Fibroblast of lung (primary cell): ENCODE results near the gene ATG7. TPM values are rescaled to one million over a fixed set of nuclear protein-coding genes. Genes with fewer than 3 reads are reported as not detected.

ENCODE experiments used
- DNase-seq, 2 donors: peaks; one replicate each; pipeline versions ENCODE4 v3.0.0 to v3.0.0-alpha.2; 2010; ENCODE audit warnings: low read depth in 2 of 2
- H2AFZ ChIP-seq: 2 replicates; pipeline ENCODE4 v1.5.1; 2012; ENCODE audit warnings: low read length, control low read depth, inconsistent platforms
- H3K27ac ChIP-seq: 2 replicates; pipeline ENCODE4 v1.5.1; 2011; ENCODE audit warnings: low read length, control low read depth; ENCODE audit not compliant: insufficient read depth
- H3K27me3 ChIP-seq: 2 replicates; pipeline ENCODE4 v1.5.1; 2011; ENCODE audit warnings: mild to moderate bottlenecking, low read length; ENCODE audit not compliant: control insufficient read depth, insufficient read depth
- H3K36me3 ChIP-seq: 2 replicates; pipeline ENCODE4 v1.5.1; 2011; ENCODE audit warnings: low read length; ENCODE audit not compliant: control insufficient read depth, insufficient read depth
- H3K4me1 ChIP-seq: 2 replicates; pipeline ENCODE4 v1.5.1; 2011; ENCODE audit warnings: low read length; ENCODE audit not compliant: control insufficient read depth, insufficient read depth; ENCODE audit errors: extremely low read depth
- H3K4me2 ChIP-seq: 2 replicates; pipeline ENCODE4 v1.5.1; 2011; ENCODE audit warnings: low read length, control low read depth; ENCODE audit not compliant: insufficient read depth; ENCODE audit errors: extremely low read depth
- H3K4me3 ChIP-seq, 4 experiments: fragments of 200-600 bp in 1 of 4; sonication (generic) in 1 of 4; replicated peaks in 1 of 4; 2 replicates each; pipeline ENCODE4 v1.5.1; 2011 to 2016; ENCODE audit warnings: low read length in 4 of 4, low read depth in 3 of 4, mild to moderate bottlenecking in 3 of 4, control low read depth in 2 of 4, inconsistent platforms in 1 of 4, mixed read lengths in 1 of 4; ENCODE audit not compliant: insufficient read depth in 1 of 4; ENCODE audit errors: control extremely low read depth in 1 of 4
- H3K79me2 ChIP-seq: 2 replicates; pipeline ENCODE4 v1.5.1; 2012; ENCODE audit warnings: mild to moderate bottlenecking, low read length, inconsistent platforms; ENCODE audit not compliant: control insufficient read depth, insufficient read depth
- H3K9ac ChIP-seq: 2 replicates; pipeline ENCODE4 v1.5.1; 2011; ENCODE audit warnings: mild to moderate bottlenecking, low read length, control low read depth; ENCODE audit not compliant: insufficient read depth
- H3K9me3 ChIP-seq: 2 replicates; pipeline ENCODE4 v1.5.1; 2012; ENCODE audit warnings: low read depth, low read length; ENCODE audit not compliant: control insufficient read depth, insufficient read depth
- H4K20me1 ChIP-seq: 2 replicates; pipeline ENCODE4 v1.5.1; 2011; ENCODE audit warnings: low read length; ENCODE audit not compliant: control insufficient read depth, insufficient read depth; ENCODE audit errors: extremely low read depth
- EZH2 ChIP-seq: IDR thresholded peaks from 2 replicates; pipeline ENCODE4 v1.5.1; 2012; ENCODE audit warnings: low read length, control low read depth, mild to moderate bottlenecking; ENCODE audit errors: missing control alignments
- polyA plus RNA-seq, 2 donors: library from polyadenylated mRNA; depleted of rRNA in 1 of 2; stranded (reverse) in 1 of 2; unstranded in 1 of 2; fragments of >200 nt; gene quantifications; 2 replicates each; pipeline ENCODE4 v1.2.1, GENCODE V29; 2011 to 2012; ENCODE audit warnings: missing spikeins in 1 of 2
- total RNA-seq: library from RNA; depleted of rRNA; stranded (reverse); fragments of >200 nt; gene quantifications from 2 replicates; pipeline ENCODE4 v1.2.1, GENCODE V29; 2014
- TF ChIP-seq, protein P1 (sequence below), 2 donors: IDR thresholded peaks in 1 of 2; conservative IDR thresholded peaks in 1 of 2; 1 replicate in 1 of 2; 2 replicates in 1 of 2; pipeline ENCODE4 v1.5.1; 2011 to 2012; ENCODE audit warnings: low read length in 2 of 2, control low read depth in 1 of 2, inconsistent platforms in 1 of 2, low read depth in 1 of 2, mild to moderate bottlenecking in 1 of 2

Gene ATG7
- total and polyA plus RNA-seq, 2 donors (not counting 1 experiment from before 2014, with no cell fraction given): 50.8 to 56.5 TPM

DNA sequence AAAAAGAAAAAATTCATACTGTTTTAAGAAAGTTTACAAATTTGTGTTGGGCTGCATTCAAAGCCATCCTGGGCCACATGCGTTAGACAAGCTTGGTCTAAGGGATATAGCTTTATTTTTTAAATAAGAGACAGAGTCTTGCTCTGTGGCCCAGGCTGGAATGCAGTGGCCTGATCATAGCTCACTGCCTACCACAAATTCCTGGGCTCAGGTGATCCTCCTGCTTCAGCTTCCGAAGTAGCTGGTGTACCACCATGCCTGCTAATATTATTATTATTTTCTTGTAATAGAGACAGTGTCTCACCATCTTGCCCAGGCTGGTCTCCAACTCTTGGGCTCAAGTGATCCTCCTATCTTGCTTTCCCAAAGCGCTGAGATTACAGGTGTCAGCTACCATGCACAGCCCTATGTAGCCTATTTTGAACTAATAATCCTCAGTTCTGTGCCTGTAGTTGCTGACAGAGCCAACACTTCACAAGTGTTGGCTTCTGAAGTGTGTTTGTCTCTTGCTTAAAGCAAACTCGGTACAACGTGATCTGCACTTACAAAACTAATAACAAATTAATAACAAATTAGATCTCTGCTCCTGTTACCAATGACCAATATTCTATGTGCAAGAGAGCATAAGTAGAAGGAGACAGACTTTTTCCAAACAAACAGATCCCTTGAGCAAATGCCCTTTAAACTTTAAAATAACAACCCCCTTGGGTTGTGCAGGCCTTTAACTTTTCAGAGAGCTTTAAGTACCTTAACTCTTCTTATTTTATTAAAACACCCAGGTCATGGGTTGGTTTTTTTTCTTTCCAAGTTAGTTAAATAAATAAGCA is 236.4 kb downstream of the ATG7 start:
- no peak overlapping the region for H3K9ac ChIP-seq
- peak overlapping the region; percentile 60 for H3K4me2 ChIP-seq
- H3K4me1 ChIP-seq: peaks cover 18% of the 10 kb centered on the region
- H3K27me3 ChIP-seq: no peaks in the 10 kb centered on the region
- no peak for DNase-seq
- peak overlapping the region; percentile 51 for H3K27ac ChIP-seq
- no peaks in the 10 kb centered on the region for H3K36me3 ChIP-seq
- H4K20me1 ChIP-seq: no peaks in the 10 kb centered on the region
- H3K4me3 ChIP-seq: peak overlapping the region in 1 of 4 experiments; percentile 14
- H3K9me3 ChIP-seq: no peaks in the 10 kb centered on the region
- no peak overlapping the region for H2AFZ ChIP-seq
- TF ChIP-seq, protein P1, sequence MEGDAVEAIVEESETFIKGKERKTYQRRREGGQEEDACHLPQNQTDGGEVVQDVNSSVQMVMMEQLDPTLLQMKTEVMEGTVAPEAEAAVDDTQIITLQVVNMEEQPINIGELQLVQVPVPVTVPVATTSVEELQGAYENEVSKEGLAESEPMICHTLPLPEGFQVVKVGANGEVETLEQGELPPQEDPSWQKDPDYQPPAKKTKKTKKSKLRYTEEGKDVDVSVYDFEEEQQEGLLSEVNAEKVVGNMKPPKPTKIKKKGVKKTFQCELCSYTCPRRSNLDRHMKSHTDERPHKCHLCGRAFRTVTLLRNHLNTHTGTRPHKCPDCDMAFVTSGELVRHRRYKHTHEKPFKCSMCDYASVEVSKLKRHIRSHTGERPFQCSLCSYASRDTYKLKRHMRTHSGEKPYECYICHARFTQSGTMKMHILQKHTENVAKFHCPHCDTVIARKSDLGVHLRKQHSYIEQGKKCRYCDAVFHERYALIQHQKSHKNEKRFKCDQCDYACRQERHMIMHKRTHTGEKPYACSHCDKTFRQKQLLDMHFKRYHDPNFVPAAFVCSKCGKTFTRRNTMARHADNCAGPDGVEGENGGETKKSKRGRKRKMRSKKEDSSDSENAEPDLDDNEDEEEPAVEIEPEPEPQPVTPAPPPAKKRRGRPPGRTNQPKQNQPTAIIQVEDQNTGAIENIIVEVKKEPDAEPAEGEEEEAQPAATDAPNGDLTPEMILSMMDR (conservative IDR thresholded peaks at IDR 0.05 in 1 of 2, IDR thresholded peaks at IDR 0.05 in 1 of 2; ENCODE audit: low read depth in 1 of 2, low read length in 2 of 2): no peak
- no peak for TF ChIP-seq EZH2
- H3K79me2 ChIP-seq: no peaks in the 10 kb centered on the region

GRCh38 chr3:11509173-11510000 is 237.2 kb downstream of the ATG7 start:
- Histone ChIP-seq H3K4me2 (peak overlapping the region; percentile 66), H3K4me1 (peaks cover 23% of the 10 kb centered on the region), H3K36me3 (no peaks in the 10 kb centered on the region), H3K9me3 (no peaks in the 10 kb centered on the region), H3K9ac (peak overlapping the region; percentile 40), H3K27me3 (no peaks in the 10 kb centered on the region), H3K27ac (peak overlapping the region; percentile 51), H2AFZ (no peak overlapping the region), H3K4me3 (peak overlapping the region in 1 of 4 experiments; percentile 22), H4K20me1 (no peaks in the 10 kb centered on the region), H3K79me2 (no peaks in the 10 kb centered on the region)
- no peak for TF ChIP-seq EZH2
- TF ChIP-seq, protein P1 (conservative IDR thresholded peaks at IDR 0.05 in 1 of 2, IDR thresholded peaks at IDR 0.05 in 1 of 2; ENCODE audit: low read depth in 1 of 2, low read length in 2 of 2): peak; percentile 21 to 40
- DNase-seq: peak; percentile 95 to 99

DNA sequence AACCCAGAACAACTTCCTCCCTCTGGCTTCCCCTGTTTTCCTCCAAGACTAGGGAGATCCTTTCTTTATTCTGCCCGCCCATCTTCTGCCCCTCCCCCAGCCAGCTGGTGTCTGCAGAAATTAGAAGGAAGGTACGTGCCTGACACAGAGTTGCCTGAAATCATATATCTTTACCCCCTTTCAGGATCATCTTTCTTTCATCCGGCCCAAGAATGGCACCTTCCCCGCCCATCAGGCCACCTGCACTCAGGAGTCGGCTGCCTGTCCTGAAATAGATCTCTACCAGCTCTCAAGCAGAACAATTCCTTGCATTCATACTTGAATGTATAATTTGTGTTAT is 237.8 kb downstream of the ATG7 start:
- no peak overlapping the region for H2AFZ ChIP-seq
- H3K9me3 ChIP-seq: no peaks in the 10 kb centered on the region
- TF ChIP-seq, protein P1 (conservative IDR thresholded peaks at IDR 0.05 in 1 of 2, IDR thresholded peaks at IDR 0.05 in 1 of 2; ENCODE audit: low read depth in 1 of 2, low read length in 2 of 2): no peak
- no peak for TF ChIP-seq EZH2
- H3K27me3 ChIP-seq: no peaks in the 10 kb centered on the region
- H3K79me2 ChIP-seq: no peaks in the 10 kb centered on the region
- no peaks in the 10 kb centered on the region for H3K36me3 ChIP-seq
- peak overlapping the region; percentile 40 for H3K9ac ChIP-seq
- peak overlapping the region in 1 of 4 experiments; percentile 15 for H3K4me3 ChIP-seq
- H3K4me1 ChIP-seq: peaks cover 25% of the 10 kb centered on the region
- DNase-seq: no peak
- H3K27ac ChIP-seq: peak overlapping the region; percentile 51
- H3K4me2 ChIP-seq: peak overlapping the region; percentile 66
- no peaks in the 10 kb centered on the region for H4K20me1 ChIP-seq
